Subcutaneous abdominal adipose tissue (tissue), 5 donors: Measurements from ENCODE around the gene KCNQ1.

Experiments used
- H3K27ac ChIP-seq: one replicate; pipeline ENCODE4 v1.7.0; 2013; ENCODE audit warnings: low read depth, mild to moderate bottlenecking, inconsistent platforms, low read length, moderate library complexity
- H3K27me3 ChIP-seq, 5 donors: one replicate each; pipeline ENCODE4 v1.7.0; 2013; ENCODE audit warnings: low read length in 5 of 5, inconsistent platforms in 1 of 5; ENCODE audit not compliant: control insufficient read depth in 5 of 5, insufficient read depth in 4 of 5
- H3K36me3 ChIP-seq, 5 donors: one replicate each; pipeline ENCODE4 v1.7.0; 2013; ENCODE audit warnings: low read length in 5 of 5; ENCODE audit not compliant: control insufficient read depth in 5 of 5, insufficient read depth in 5 of 5
- H3K4me1 ChIP-seq, 5 donors: one replicate each; pipeline ENCODE4 v1.7.0; 2013; ENCODE audit warnings: low read length in 5 of 5, mild to moderate bottlenecking in 3 of 5, moderate library complexity in 1 of 5; ENCODE audit not compliant: control insufficient read depth in 5 of 5, insufficient read depth in 5 of 5
- H3K4me3 ChIP-seq, 5 donors: one replicate each; pipeline ENCODE4 v1.7.0; 2013; ENCODE audit warnings: low read length in 5 of 5, low read depth in 1 of 5
- H3K9ac ChIP-seq, 5 donors: one replicate each; pipeline ENCODE4 v1.7.0; 2013; ENCODE audit warnings: low read length in 5 of 5, mild to moderate bottlenecking in 4 of 5, moderate library complexity in 3 of 5
- H3K9me3 ChIP-seq, 5 donors: one replicate each; pipeline ENCODE4 v1.7.0; 2013; ENCODE audit warnings: low read length in 5 of 5; ENCODE audit not compliant: control insufficient read depth in 5 of 5
- donor health status: healthy.
- donor health status: healthy.
- donor health status: healthy.
- donor health status: healthy.
- donor health status: healthy.

Gene KCNQ1

DNA sequence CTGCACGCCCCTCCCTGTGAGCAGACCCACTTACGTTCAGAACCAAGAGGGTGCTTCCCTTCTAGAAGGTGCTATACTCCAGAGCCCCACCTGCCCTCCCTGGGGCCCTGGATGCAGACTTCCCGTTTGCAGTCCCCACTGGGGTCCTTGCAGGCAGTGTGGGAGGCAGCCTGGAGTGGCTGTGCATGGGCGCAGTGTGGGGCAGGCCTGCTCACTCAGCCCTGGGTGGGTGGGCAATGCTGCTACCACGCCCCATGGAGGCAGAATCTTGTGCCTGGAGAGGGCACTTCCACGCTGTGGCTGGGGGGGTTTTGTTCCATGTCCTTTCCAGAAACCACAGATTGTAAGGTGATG is 138.8 kb downstream of the KCNQ1 start:
- Histone ChIP-seq H3K9ac (no peak overlapping the region), H3K27me3 (peaks cover 0 to 7% (median 0%) of the 10 kb centered on the region in 5 donors), H3K36me3 (peaks cover 0 to 12% (median 0%) of the 10 kb centered on the region in 5 donors), H3K9me3 (no peaks in the 10 kb centered on the region), H3K4me3 (no peak overlapping the region), H3K4me1 (peaks cover 0 to 36% (median 0%) of the 10 kb centered on the region in 5 donors), H3K27ac (no peak overlapping the region)

- peaks cover 0 to 19% (median 0%) of the 10 kb centered on the region in 5 donors for H3K36me3 ChIP-seq
- peaks cover 0 to 37% (median 4%) of the 10 kb centered on the region in 5 donors for H3K4me1 ChIP-seq
- H3K27ac ChIP-seq: no peak overlapping the region
- H3K27me3 ChIP-seq: peaks cover 0 to 7% (median 2%) of the 10 kb centered on the region in 5 donors
- H3K9me3 ChIP-seq: no peaks in the 10 kb centered on the region
- no peak overlapping the region for H3K9ac ChIP-seq
- no peak overlapping the region for H3K4me3 ChIP-seq
Observed at GRCh38 chr11:2584434-2584811, 139.6 kb downstream of the KCNQ1 start.

DNA sequence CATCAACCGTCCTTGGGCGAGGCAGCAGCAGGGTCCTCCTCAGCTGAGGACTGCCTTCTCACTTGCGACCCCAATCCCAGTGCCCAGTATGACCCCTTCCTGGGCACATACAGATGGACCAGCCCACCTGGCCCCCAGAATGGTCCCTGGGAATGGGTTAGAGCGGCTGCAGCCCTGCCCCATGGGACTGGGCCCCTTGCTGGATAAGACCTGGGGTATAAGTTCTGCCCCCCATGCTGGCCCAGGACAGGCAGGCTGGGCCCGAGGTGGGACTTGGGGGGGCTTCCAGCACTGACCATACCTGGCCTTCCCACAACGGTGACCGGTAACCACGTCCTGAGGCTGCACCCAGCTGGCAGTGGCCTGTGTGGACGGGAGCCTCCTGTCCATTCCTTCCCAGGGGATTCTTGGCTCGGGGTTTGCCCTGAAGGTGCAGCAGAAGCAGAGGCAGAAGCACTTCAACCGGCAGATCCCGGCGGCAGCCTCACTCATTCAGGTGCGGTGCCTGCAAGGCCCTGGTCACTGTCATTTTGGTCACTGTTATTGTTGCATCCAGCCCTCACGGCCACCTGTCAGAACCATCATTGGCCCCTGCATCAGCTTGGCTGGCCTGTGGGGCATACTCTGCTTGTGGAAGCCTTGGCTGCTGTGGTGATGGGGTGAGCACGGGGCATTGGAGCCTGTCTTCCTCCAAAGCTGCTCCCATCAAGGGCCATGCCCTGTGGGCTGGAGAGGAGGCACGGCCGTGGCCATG is 140.2 kb downstream of the KCNQ1 start:
- no peak overlapping the region for H3K9ac ChIP-seq
- no peaks in the 10 kb centered on the region for H3K9me3 ChIP-seq
- H3K36me3 ChIP-seq: peaks cover 0 to 20% (median 0%) of the 10 kb centered on the region in 5 donors
- peaks cover 0 to 7% (median 2%) of the 10 kb centered on the region in 5 donors for H3K27me3 ChIP-seq
- no peak overlapping the region for H3K27ac ChIP-seq
- H3K4me1 ChIP-seq: peaks cover 0 to 38% (median 4%) of the 10 kb centered on the region in 5 donors
- no peak overlapping the region for H3K4me3 ChIP-seq

GRCh38 chr11:2585566-2586086 is 140.8 kb downstream of the KCNQ1 start:
- Histone ChIP-seq H3K9me3 (no peaks in the 10 kb centered on the region), H3K27me3 (peaks cover 0 to 7% (median 2%) of the 10 kb centered on the region in 5 donors), H3K4me1 (peaks cover 0 to 38% (median 4%) of the 10 kb centered on the region in 5 donors), H3K9ac (no peak overlapping the region), H3K4me3 (no peak overlapping the region), H3K36me3 (peaks cover 0 to 20% (median 0%) of the 10 kb centered on the region in 5 donors), H3K27ac (no peak overlapping the region)

GRCh38 chr11:2586087-2586792 is 141.4 kb downstream of the KCNQ1 start:
- Histone ChIP-seq H3K27ac (no peak overlapping the region), H3K36me3 (peaks cover 0 to 25% (median 0%) of the 10 kb centered on the region in 5 donors), H3K9ac (no peak overlapping the region), H3K4me3 (no peak overlapping the region), H3K4me1 (peaks cover 0 to 38% (median 4%) of the 10 kb centered on the region in 5 donors), H3K27me3 (peaks cover 0 to 7% (median 2%) of the 10 kb centered on the region in 5 donors), H3K9me3 (no peaks in the 10 kb centered on the region)

DNA sequence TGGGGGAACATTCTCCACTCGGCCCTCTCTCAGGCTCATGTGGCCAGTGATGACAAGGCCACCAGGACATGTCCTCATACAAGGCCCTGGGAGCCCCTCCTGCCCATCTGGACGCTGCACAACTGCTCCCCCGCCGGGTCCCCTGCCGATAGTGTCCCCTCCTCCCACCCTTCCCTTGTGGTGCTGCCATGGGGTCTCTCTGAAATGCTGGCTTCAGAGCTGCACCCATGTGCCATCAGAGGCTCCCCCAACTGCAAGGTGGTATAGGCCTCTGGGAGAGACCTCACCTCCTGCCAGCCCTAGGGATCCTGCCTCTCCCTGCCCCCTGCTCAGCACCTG is 142.0 kb downstream of the KCNQ1 start:
- Histone ChIP-seq H3K36me3 (peaks cover 0 to 25% (median 0%) of the 10 kb centered on the region in 5 donors), H3K27ac (no peak overlapping the region), H3K4me1 (peaks cover 0 to 35% (median 4%) of the 10 kb centered on the region in 5 donors), H3K9ac (no peak overlapping the region), H3K9me3 (no peaks in the 10 kb centered on the region), H3K27me3 (peaks cover 0 to 7% (median 2%) of the 10 kb centered on the region in 5 donors), H3K4me3 (no peak overlapping the region)

DNA sequence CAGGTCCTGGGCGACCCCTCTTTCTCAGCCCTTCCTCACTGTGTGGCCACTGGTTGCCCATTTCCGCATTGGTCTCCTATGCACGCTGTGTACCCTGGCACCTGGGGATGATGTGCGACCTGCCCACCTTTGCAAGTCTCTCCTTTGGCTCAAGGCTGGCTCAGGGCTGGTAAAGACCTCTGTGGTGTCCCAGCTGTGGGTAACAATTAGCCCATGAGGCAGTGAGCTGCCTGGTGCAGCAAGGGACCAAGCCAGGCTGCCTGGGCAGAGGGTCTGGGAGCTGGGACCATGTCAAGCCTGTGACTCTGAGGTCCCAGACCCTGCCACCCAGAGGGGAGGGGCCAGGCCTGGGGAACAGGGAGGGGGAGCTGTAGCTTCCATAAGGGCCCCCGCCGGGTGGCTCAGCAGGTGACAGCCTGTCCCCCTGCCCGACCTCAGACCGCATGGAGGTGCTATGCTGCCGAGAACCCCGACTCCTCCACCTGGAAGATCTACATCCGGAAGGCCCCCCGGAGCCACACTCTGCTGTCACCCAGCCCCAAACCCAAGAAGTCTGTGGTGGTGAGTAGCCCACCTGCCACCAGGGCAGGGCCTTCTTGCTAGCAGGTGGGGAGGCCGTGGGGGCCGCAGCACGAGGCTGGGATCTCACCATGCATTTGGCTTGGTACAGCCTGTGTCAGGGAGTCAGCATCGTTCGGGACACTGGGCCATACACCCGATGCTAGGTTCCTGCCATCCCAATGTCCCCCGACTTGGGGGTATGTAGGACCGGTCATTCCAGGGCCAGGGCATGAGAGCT is 142.5 kb downstream of the KCNQ1 start:
- Histone ChIP-seq H3K36me3 (peaks cover 0 to 25% (median 0%) of the 10 kb centered on the region in 5 donors), H3K9me3 (no peaks in the 10 kb centered on the region), H3K4me1 (peaks cover 0 to 29% (median 4%) of the 10 kb centered on the region in 5 donors)

GRCh38 chr11:2587976-2588748 is 143.4 kb downstream of the KCNQ1 start:
- H3K36me3 ChIP-seq: peaks cover 0 to 31% (median 0%) of the 10 kb centered on the region in 5 donors
- H3K27me3 ChIP-seq: peaks cover 0 to 7% (median 2%) of the 10 kb centered on the region in 5 donors
- H3K4me3 ChIP-seq: no peak overlapping the region
- no peak overlapping the region for H3K9ac ChIP-seq
- H3K9me3 ChIP-seq: peaks cover 0 to under 1% (median 0%) of the 10 kb centered on the region in 5 donors
- H3K4me1 ChIP-seq: peaks cover 0 to 21% (median 4%) of the 10 kb centered on the region in 5 donors
- H3K27ac ChIP-seq: no peak overlapping the region

More for the DNA sequence above, 142.5 kb downstream of the KCNQ1 start:
- H3K9ac ChIP-seq: no peak overlapping the region
- no peak overlapping the region for H3K4me3 ChIP-seq
- peaks cover 0 to 7% (median 2%) of the 10 kb centered on the region in 5 donors for H3K27me3 ChIP-seq
- H3K27ac ChIP-seq: no peak overlapping the region
